ENCODE results near the gene KRTAP2-4. TPM values are rescaled to one million over a fixed set of nuclear protein-coding genes. Genes with fewer than 3 reads are reported as not detected.

Gene KRTAP2-4
- total and polyA plus RNA-seq, 2 donors (not counting 3 experiments of a cell fraction or from before 2014, with no cell fraction given), result not detected

DNA sequence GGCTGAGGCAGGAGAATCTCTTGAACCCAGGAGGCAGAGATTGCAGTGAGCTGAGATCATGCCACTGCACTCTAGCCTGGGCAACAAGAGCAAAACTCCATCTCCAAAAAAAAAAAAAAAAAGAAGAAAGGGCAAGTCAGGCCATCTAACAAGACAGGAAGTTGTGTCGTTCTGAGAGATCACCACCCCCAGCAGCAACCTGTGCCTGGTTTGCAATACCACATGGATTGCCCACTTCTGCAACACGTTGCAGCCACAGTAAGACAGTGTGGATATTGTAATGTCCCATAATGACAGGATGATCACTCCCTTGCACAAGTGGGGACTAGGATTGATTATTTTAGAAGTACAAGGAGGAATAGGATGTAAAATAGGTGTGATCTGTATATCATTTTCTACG, 3.4 kb upstream of the KRTAP2-4 start:
- no peak for TF ChIP-seq MYC (IDR thresholded peaks at IDR 0.05; ENCODE audit: low read depth, low read length)
- TF ChIP-seq, protein P1, sequence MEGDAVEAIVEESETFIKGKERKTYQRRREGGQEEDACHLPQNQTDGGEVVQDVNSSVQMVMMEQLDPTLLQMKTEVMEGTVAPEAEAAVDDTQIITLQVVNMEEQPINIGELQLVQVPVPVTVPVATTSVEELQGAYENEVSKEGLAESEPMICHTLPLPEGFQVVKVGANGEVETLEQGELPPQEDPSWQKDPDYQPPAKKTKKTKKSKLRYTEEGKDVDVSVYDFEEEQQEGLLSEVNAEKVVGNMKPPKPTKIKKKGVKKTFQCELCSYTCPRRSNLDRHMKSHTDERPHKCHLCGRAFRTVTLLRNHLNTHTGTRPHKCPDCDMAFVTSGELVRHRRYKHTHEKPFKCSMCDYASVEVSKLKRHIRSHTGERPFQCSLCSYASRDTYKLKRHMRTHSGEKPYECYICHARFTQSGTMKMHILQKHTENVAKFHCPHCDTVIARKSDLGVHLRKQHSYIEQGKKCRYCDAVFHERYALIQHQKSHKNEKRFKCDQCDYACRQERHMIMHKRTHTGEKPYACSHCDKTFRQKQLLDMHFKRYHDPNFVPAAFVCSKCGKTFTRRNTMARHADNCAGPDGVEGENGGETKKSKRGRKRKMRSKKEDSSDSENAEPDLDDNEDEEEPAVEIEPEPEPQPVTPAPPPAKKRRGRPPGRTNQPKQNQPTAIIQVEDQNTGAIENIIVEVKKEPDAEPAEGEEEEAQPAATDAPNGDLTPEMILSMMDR (IDR thresholded peaks at IDR 0.05; ENCODE audit: extremely low read depth in 1 of 2, insufficient read depth in 1 of 2, low read depth in 1 of 2, low read length in 2 of 2), result no peak
- TF ChIP-seq POLR2AphosphoS5 (IDR thresholded peaks at IDR 0.05; ENCODE audit: insufficient read depth, low read depth, low read length), result no peak
- TF ChIP-seq GATA2 (IDR thresholded peaks at IDR 0.05; ENCODE audit: insufficient read depth, insufficient read length, low read depth, low read length), result no peak
- TF ChIP-seq JUN (IDR thresholded peaks at IDR 0.05; ENCODE audit: borderline replicate concordance, insufficient read depth, insufficient read length, low read depth), result no peak
- no peak for TF ChIP-seq MAX (IDR thresholded peaks at IDR 0.05; ENCODE audit: insufficient read depth, insufficient read length)
- no peak for TF ChIP-seq FOS (IDR thresholded peaks at IDR 0.05; ENCODE audit: borderline replicate concordance, insufficient read depth, low read length)
- TF ChIP-seq POLR2A (IDR thresholded peaks at IDR 0.05; ENCODE audit: low read depth, low read length), result no peak
- no peak for TF ChIP-seq EZH2 (IDR thresholded peaks at IDR 0.05; ENCODE audit: borderline replicate concordance, low read depth, low read length, severe bottlenecking)
- CTCF ChIA-PET, result no interaction called here
- Histone ChIP-seq H3K4me2 (ENCODE audit: insufficient read depth, low read length) (no peak overlapping the region), H3K4me1 (ENCODE audit: control insufficient read depth, extremely low read depth, insufficient read depth, low read length) (no peaks in the 10 kb centered on the region), H3K27ac (ENCODE audit: insufficient read depth, low read depth, low read length) (no peak overlapping the region), H2AFZ (ENCODE audit: low read depth, low read length) (no peak overlapping the region), H4K20me1 (replicated peaks; ENCODE audit: control insufficient read depth, extremely low read depth, insufficient read depth, low read length) (no peaks in the 10 kb centered on the region), H3K9me1 (replicated peaks; ENCODE audit: control insufficient read depth, extremely low read depth, insufficient read depth, low read length) (no peaks in the 10 kb centered on the region), H3K9ac (replicated peaks; ENCODE audit: extremely low read depth, insufficient read depth, low read length) (no peak overlapping the region), H3K27me3 (ENCODE audit: control insufficient read depth in 2 of 2, insufficient read depth in 2 of 2, low read length in 2 of 2) (no peaks in the 10 kb centered on the region), H3K9me3 (replicated peaks; ENCODE audit: control insufficient read depth, insufficient read depth, low read length) (no peaks in the 10 kb centered on the region), H3K79me2 (ENCODE audit: control insufficient read depth, insufficient read depth, low read length) (no peaks in the 10 kb centered on the region), H3K4me3 (replicated peaks in 1 of 3; ENCODE audit: insufficient read depth in 1 of 3, low read depth in 1 of 3, low read length in 3 of 3) (no peak overlapping the region), H3K36me3 (ENCODE audit: control insufficient read depth in 2 of 2, extremely low read depth in 1 of 2, insufficient read depth in 2 of 2, low read length in 2 of 2) (no peaks in the 10 kb centered on the region)
- FAIRE-seq (no peak), DNase-seq (ENCODE audit: low read depth, low spot score) (no peak)
- intact Hi-C loops (cut with micrococcal nuclease), result no loop called here
- BruUV-seq (replicated peaks), result no TSS peak
- POLR2A ChIA-PET, result no interaction called here
- dilution Hi-C loops (cut with MboI; ENCODE audit: extremely low pct_ligation_motif_present, low sequenced_read_pairs), result no loop called here
